Thymus (tissue), 11 donors: ENCODE data around the gene RDM1. TPM values are rescaled to one million over a fixed set of nuclear protein-coding genes. Genes with fewer than 3 reads are reported as not detected.
"Not testable (repeated sequence)": the region's sequence is repeated elsewhere in the genome, so short reads cannot be mapped to it uniquely, and the experiment has no call there.

ENCODE experiments used
- DNase-seq, 9 donors: peaks; one replicate each; pipeline ENCODE4 v3.0.0-alpha.2; 2013; ENCODE audit warnings: low spot score in 9 of 9, low read depth in 6 of 9, missing footprints in 1 of 9
- H3K27ac ChIP-seq, 2 donors: one replicate each; pipeline ENCODE4 v1.5.1; 2013; ENCODE audit warnings: control low read depth in 1 of 2, low read depth in 1 of 2, low read length in 1 of 2, mild to moderate bottlenecking in 1 of 2, moderate library complexity in 1 of 2
- H3K27me3 ChIP-seq, 2 donors: one replicate each; pipeline ENCODE4 v1.5.1; 2013; ENCODE audit warnings: low read length in 1 of 2; ENCODE audit not compliant: control insufficient read depth in 2 of 2, insufficient read depth in 1 of 2
- H3K36me3 ChIP-seq, 2 donors: one replicate each; pipeline ENCODE4 v1.5.1; 2013; ENCODE audit warnings: low read length in 1 of 2, mild to moderate bottlenecking in 1 of 2, moderate library complexity in 1 of 2; ENCODE audit not compliant: control insufficient read depth in 2 of 2, insufficient read depth in 2 of 2
- H3K4me1 ChIP-seq, 2 donors: one replicate each; pipeline ENCODE4 v1.5.1; 2013; ENCODE audit warnings: low read length in 2 of 2; ENCODE audit not compliant: control insufficient read depth in 2 of 2, insufficient read depth in 2 of 2
- H3K4me3 ChIP-seq, 2 donors: one replicate each; pipeline ENCODE4 v1.5.1; 2013; ENCODE audit warnings: low read length in 2 of 2, control low read depth in 1 of 2, mild to moderate bottlenecking in 1 of 2
- H3K9me3 ChIP-seq, 2 donors: one replicate each; pipeline ENCODE4 v1.5.1; 2013; ENCODE audit warnings: low read length in 1 of 2, mild to moderate bottlenecking in 1 of 2; ENCODE audit not compliant: control insufficient read depth in 2 of 2, insufficient read depth in 1 of 2
- WGBS: extraction: QIAGEN DNeasy Blood & Tissue Kit; methylation state at CpG from one replicate; pipeline ENCODE4 v1.1.7; 2013; 5-methylcytosine and 5-hydroxymethylcytosine counted together
- polyA plus RNA-seq: library from polyadenylated mRNA; stranded (reverse); fragments of 200-250 nt; gene quantifications from one replicate; pipeline ENCODE4 v1.2.3, GENCODE V29; 2013
- total RNA-seq: library from RNA; stranded (reverse); fragments of 120-200 nt; gene quantifications from one replicate; pipeline ENCODE4 v1.2.4, GENCODE V29; 2013
- donor health status: healthy.

RDM1 gene
- total and polyA plus RNA-seq, 2 donors, result 1.1 to 5.7 TPM

- H3K36me3 ChIP-seq, H3K27ac ChIP-seq, DNase-seq, H3K27me3 ChIP-seq, H3K9me3 ChIP-seq, H3K4me3 ChIP-seq: not testable (repeated sequence)
- peaks cover 9 to 47% of the 10 kb centered on the region in 2 donors for H3K4me1 ChIP-seq
- WGBS, result 99% methylated on average over 7 of the region's 7 CpGs
These were observed 32.8 kb downstream of the RDM1 start for GRCh38 chr17:35897772-35898171.

- no peaks in the 10 kb centered on the region for H3K9me3 ChIP-seq
- H3K4me1 ChIP-seq, result peaks cover 15 to 52% of the 10 kb centered on the region in 2 donors
- H3K36me3 ChIP-seq, result no peaks in the 10 kb centered on the region
- WGBS, result 42% methylated on average over 14 of the region's 14 CpGs
- no peak overlapping the region for H3K4me3 ChIP-seq
- no peaks in the 10 kb centered on the region for H3K27me3 ChIP-seq
- DNase-seq, result no peak
- H3K27ac ChIP-seq, result no peak overlapping the region
These were observed 34.7 kb downstream of the RDM1 start for GRCh38 chr17:35895636-35896587.

- no peaks in the 10 kb centered on the region for H3K9me3 ChIP-seq
- no peaks in the 10 kb centered on the region for H3K27me3 ChIP-seq
- 97% methylated on average over 7 of the region's 7 CpGs for WGBS
- H3K4me1 ChIP-seq, result peaks cover 23 to 51% of the 10 kb centered on the region in 2 donors
- no peak for DNase-seq
- no peak overlapping the region for H3K27ac ChIP-seq
- H3K4me3 ChIP-seq, result no peak overlapping the region
- H3K36me3 ChIP-seq, result no peaks in the 10 kb centered on the region
These were observed 36.4 kb downstream of the RDM1 start for GRCh38 chr17:35894206-35894605.

- peaks cover 20 to 51% of the 10 kb centered on the region in 2 donors for H3K4me1 ChIP-seq
- no peak overlapping the region for H3K27ac ChIP-seq
- H3K9me3 ChIP-seq, result no peaks in the 10 kb centered on the region
- H3K36me3 ChIP-seq, result no peaks in the 10 kb centered on the region
- 97% methylated on average over 4 of the region's 4 CpGs for WGBS
- H3K4me3 ChIP-seq, result no peak overlapping the region
- no peak for DNase-seq
- no peaks in the 10 kb centered on the region for H3K27me3 ChIP-seq
These were observed 36.8 kb downstream of the RDM1 start for GRCh38 chr17:35893751-35894150.

GRCh38 chr17:35892091-35893035 lies 38.2 kb downstream of the RDM1 start:
- WGBS, result 89% methylated on average over 6 of the region's 6 CpGs
- no peaks in the 10 kb centered on the region for H3K9me3 ChIP-seq
- no peak for DNase-seq
- H3K4me1 ChIP-seq, result peaks cover 19 to 44% of the 10 kb centered on the region in 2 donors
- H3K27me3 ChIP-seq, result no peaks in the 10 kb centered on the region
- H3K27ac ChIP-seq, result peak overlapping the region; percentile 61 to 95
- no peak overlapping the region for H3K4me3 ChIP-seq
- no peaks in the 10 kb centered on the region for H3K36me3 ChIP-seq

GRCh38 chr17:35891269-35891668 lies 39.3 kb downstream of the RDM1 start:
- peak in 3 of 9 donors; percentile 51 to 73 (median 61) for DNase-seq
- Histone ChIP-seq H3K4me3 (no peak overlapping the region), H3K4me1 (peaks cover 17 to 42% of the 10 kb centered on the region in 2 donors), H3K27me3 (no peaks in the 10 kb centered on the region), H3K27ac (peak overlapping the region; percentile 74 to 95), H3K9me3 (no peaks in the 10 kb centered on the region), H3K36me3 (no peaks in the 10 kb centered on the region)
- 23% methylated on average over 4 of the region's 4 CpGs for WGBS

- peak in 5 of 9 donors; percentile 28 to 80 (median 55) for DNase-seq
- WGBS, result 29% methylated on average over 4 of the region's 4 CpGs
- peak overlapping the region; percentile 74 to 95 for H3K27ac ChIP-seq
- no peak overlapping the region for H3K4me3 ChIP-seq
- H3K36me3 ChIP-seq, result no peaks in the 10 kb centered on the region
- H3K27me3 ChIP-seq, result no peaks in the 10 kb centered on the region
- peaks cover 13 to 38% of the 10 kb centered on the region in 2 donors for H3K4me1 ChIP-seq
- H3K9me3 ChIP-seq, result no peaks in the 10 kb centered on the region
These were observed 39.8 kb downstream of the RDM1 start for GRCh38 chr17:35890774-35891155.

GRCh38 chr17:35889818-35890773 lies 40.5 kb downstream of the RDM1 start:
- H3K36me3 ChIP-seq, result no peaks in the 10 kb centered on the region
- H3K4me3 ChIP-seq, result no peak overlapping the region
- no peaks in the 10 kb centered on the region for H3K27me3 ChIP-seq
- H3K27ac ChIP-seq, result peak overlapping the region; percentile 46 to 95
- H3K9me3 ChIP-seq, result no peaks in the 10 kb centered on the region
- 92% methylated on average over 2 of the region's 2 CpGs for WGBS
- H3K4me1 ChIP-seq, result peaks cover 13 to 38% of the 10 kb centered on the region in 2 donors
- DNase-seq, result peak in 1 of 9 donors; percentile 50
